ENCODE measurements around the gene RAB33A. TPM values are rescaled to one million over a fixed set of nuclear protein-coding genes. Genes with fewer than 3 reads are reported as not detected.

The RAB33A gene
- total and polyA plus RNA-seq, 2 donors (not counting 3 experiments of a cell fraction or from before 2014, with no cell fraction given): 0.91 to 1.6 TPM

DNA sequence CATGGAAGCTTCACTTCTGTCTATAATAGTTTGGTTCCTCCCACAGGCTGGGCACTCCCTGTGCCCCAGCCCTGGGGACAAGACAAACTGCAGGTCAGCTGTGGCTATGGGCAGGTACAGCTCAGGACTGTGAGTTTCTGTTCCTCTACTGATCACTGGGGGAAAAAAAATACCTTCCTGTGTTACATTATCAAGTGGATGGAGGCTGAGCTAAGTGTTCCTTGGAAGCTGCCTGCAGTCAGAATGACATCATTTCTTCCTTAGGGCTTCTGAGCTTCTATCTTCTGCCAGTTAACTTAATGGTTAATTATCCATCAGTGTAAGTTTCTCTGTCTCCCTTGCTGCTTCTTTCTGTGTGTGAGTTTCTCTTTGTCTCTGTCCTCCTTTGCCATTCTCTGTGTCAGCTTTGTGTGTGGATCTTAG, 4.6 kb downstream of the RAB33A start:
- Histone ChIP-seq H3K9me3 (replicated peaks; ENCODE audit: control insufficient read depth, insufficient read depth, low read length) (no peaks in the 10 kb centered on the region), H3K9me1 (replicated peaks; ENCODE audit: control insufficient read depth, extremely low read depth, insufficient read depth, low read length) (no peaks in the 10 kb centered on the region), H3K27me3 (ENCODE audit: control insufficient read depth in 2 of 2, insufficient read depth in 2 of 2, low read length in 2 of 2) (no peaks in the 10 kb centered on the region), H3K4me2 (ENCODE audit: insufficient read depth, low read length) (no peak overlapping the region), H3K4me1 (ENCODE audit: control insufficient read depth, extremely low read depth, insufficient read depth, low read length) (peaks cover 26% of the 10 kb centered on the region), H3K9ac (replicated peaks; ENCODE audit: extremely low read depth, insufficient read depth, low read length) (no peak overlapping the region), H3K27ac (ENCODE audit: insufficient read depth, low read depth, low read length) (no peak overlapping the region), H3K36me3 (ENCODE audit: control insufficient read depth in 2 of 2, extremely low read depth in 1 of 2, insufficient read depth in 2 of 2, low read length in 2 of 2) (no peaks in the 10 kb centered on the region), H3K79me2 (ENCODE audit: control insufficient read depth, insufficient read depth, low read length) (no peaks in the 10 kb centered on the region), H3K4me3 (replicated peaks in 1 of 3; ENCODE audit: insufficient read depth in 1 of 3, low read depth in 1 of 3, low read length in 3 of 3) (no peak overlapping the region), H4K20me1 (replicated peaks; ENCODE audit: control insufficient read depth, extremely low read depth, insufficient read depth, low read length) (no peaks in the 10 kb centered on the region), H2AFZ (ENCODE audit: low read depth, low read length) (no peak overlapping the region)
- peak; percentile 55 for FAIRE-seq
- ChIA-PET CTCF (interaction anchor here (0.8 to 2.1 kb wide), 5 partner anchors 10 to 97 kb away, joined by 3 to 10 read pairs (median 4); partner anchors contain the start of gene AIFM1), POLR2A (no interaction called here)
- TF ChIP-seq MYC (IDR thresholded peaks at IDR 0.05; ENCODE audit: low read depth, low read length): no peak
- TF ChIP-seq POLR2A (IDR thresholded peaks at IDR 0.05; ENCODE audit: low read depth, low read length): no peak
- no peak for TF ChIP-seq FOS (IDR thresholded peaks at IDR 0.05; ENCODE audit: borderline replicate concordance, insufficient read depth, low read length)
- dilution Hi-C loops (cut with MboI; ENCODE audit: extremely low pct_ligation_motif_present, low sequenced_read_pairs) (no loop called here), intact Hi-C loops (cut with micrococcal nuclease) (no loop called here)
- no TSS peak for BruUV-seq (replicated peaks)
- no peak for DNase-seq (ENCODE audit: low read depth, low spot score)

DNA sequence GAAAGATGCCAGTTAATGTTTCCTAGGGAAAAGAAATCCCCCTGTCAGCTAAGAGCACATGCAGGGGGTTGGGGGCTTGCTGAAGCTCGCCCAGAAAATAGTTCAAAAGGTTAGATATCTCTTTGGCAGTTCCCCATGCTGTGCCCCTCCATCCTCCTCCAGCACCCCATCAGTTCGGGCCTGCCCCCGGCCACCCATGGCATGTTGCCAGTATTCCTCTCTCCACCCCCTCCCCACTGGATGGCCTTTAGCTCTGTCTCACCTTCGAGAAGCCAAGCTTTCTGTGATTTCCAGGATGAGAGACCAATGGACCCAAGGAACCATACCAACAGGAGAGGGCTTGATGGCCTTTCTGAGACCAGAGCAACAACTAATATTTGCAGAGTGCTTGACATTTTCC, 5.2 kb downstream of the RAB33A start:
- TF ChIP-seq, protein P1, sequence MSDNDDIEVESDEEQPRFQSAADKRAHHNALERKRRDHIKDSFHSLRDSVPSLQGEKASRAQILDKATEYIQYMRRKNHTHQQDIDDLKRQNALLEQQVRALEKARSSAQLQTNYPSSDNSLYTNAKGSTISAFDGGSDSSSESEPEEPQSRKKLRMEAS (IDR thresholded peaks at IDR 0.05; ENCODE audit: insufficient read depth, insufficient read length): no peak
- TF ChIP-seq MYC (IDR thresholded peaks at IDR 0.05; ENCODE audit: low read depth, low read length) (no peak), JUN (IDR thresholded peaks at IDR 0.05; ENCODE audit: borderline replicate concordance, insufficient read depth, insufficient read length, low read depth) (no peak)
- TF ChIP-seq, protein P2, sequence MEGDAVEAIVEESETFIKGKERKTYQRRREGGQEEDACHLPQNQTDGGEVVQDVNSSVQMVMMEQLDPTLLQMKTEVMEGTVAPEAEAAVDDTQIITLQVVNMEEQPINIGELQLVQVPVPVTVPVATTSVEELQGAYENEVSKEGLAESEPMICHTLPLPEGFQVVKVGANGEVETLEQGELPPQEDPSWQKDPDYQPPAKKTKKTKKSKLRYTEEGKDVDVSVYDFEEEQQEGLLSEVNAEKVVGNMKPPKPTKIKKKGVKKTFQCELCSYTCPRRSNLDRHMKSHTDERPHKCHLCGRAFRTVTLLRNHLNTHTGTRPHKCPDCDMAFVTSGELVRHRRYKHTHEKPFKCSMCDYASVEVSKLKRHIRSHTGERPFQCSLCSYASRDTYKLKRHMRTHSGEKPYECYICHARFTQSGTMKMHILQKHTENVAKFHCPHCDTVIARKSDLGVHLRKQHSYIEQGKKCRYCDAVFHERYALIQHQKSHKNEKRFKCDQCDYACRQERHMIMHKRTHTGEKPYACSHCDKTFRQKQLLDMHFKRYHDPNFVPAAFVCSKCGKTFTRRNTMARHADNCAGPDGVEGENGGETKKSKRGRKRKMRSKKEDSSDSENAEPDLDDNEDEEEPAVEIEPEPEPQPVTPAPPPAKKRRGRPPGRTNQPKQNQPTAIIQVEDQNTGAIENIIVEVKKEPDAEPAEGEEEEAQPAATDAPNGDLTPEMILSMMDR (IDR thresholded peaks at IDR 0.05; ENCODE audit: extremely low read depth in 1 of 2, insufficient read depth in 1 of 2, low read depth in 1 of 2, low read length in 2 of 2): no peak
- intact Hi-C loops (cut with micrococcal nuclease): no loop called here
- Histone ChIP-seq H3K27me3 (ENCODE audit: control insufficient read depth in 2 of 2, insufficient read depth in 2 of 2, low read length in 2 of 2) (no peaks in the 10 kb centered on the region), H2AFZ (ENCODE audit: low read depth, low read length) (no peak overlapping the region), H3K9me3 (replicated peaks; ENCODE audit: control insufficient read depth, insufficient read depth, low read length) (no peaks in the 10 kb centered on the region), H3K27ac (ENCODE audit: insufficient read depth, low read depth, low read length) (no peak overlapping the region), H3K36me3 (ENCODE audit: control insufficient read depth in 2 of 2, extremely low read depth in 1 of 2, insufficient read depth in 2 of 2, low read length in 2 of 2) (no peaks in the 10 kb centered on the region), H3K9me1 (replicated peaks; ENCODE audit: control insufficient read depth, extremely low read depth, insufficient read depth, low read length) (no peaks in the 10 kb centered on the region), H4K20me1 (replicated peaks; ENCODE audit: control insufficient read depth, extremely low read depth, insufficient read depth, low read length) (no peaks in the 10 kb centered on the region), H3K4me2 (ENCODE audit: insufficient read depth, low read length) (no peak overlapping the region), H3K79me2 (ENCODE audit: control insufficient read depth, insufficient read depth, low read length) (no peaks in the 10 kb centered on the region), H3K4me1 (ENCODE audit: control insufficient read depth, extremely low read depth, insufficient read depth, low read length) (peaks cover 25% of the 10 kb centered on the region), H3K4me3 (replicated peaks in 1 of 3; ENCODE audit: insufficient read depth in 1 of 3, low read depth in 1 of 3, low read length in 3 of 3) (no peak overlapping the region), H3K9ac (replicated peaks; ENCODE audit: extremely low read depth, insufficient read depth, low read length) (no peak overlapping the region)
- dilution Hi-C loops (cut with MboI; ENCODE audit: extremely low pct_ligation_motif_present, low sequenced_read_pairs): no loop called here
- ChIA-PET POLR2A (no interaction called here), CTCF (interaction anchor here (1.0 to 2.1 kb wide), 2 partner anchors 9 to 97 kb away, joined by 4 to 10 read pairs; no protein-coding TSS in a partner anchor)
- DNase-seq (ENCODE audit: low read depth, low spot score) (no peak), FAIRE-seq (no peak)
- BruUV-seq (replicated peaks): no TSS peak
